ENCODE measurements around the gene CLIP4. TPM values are rescaled to one million over a fixed set of nuclear protein-coding genes. Genes with fewer than 3 reads are reported as not detected.

CLIP4 gene
- total and polyA plus RNA-seq, 10 of the 15 experiments (the other 5 are each of a cell fraction or from before 2014, with no cell fraction given): 5.5 to 34.9 (median 16.8) TPM

DNA sequence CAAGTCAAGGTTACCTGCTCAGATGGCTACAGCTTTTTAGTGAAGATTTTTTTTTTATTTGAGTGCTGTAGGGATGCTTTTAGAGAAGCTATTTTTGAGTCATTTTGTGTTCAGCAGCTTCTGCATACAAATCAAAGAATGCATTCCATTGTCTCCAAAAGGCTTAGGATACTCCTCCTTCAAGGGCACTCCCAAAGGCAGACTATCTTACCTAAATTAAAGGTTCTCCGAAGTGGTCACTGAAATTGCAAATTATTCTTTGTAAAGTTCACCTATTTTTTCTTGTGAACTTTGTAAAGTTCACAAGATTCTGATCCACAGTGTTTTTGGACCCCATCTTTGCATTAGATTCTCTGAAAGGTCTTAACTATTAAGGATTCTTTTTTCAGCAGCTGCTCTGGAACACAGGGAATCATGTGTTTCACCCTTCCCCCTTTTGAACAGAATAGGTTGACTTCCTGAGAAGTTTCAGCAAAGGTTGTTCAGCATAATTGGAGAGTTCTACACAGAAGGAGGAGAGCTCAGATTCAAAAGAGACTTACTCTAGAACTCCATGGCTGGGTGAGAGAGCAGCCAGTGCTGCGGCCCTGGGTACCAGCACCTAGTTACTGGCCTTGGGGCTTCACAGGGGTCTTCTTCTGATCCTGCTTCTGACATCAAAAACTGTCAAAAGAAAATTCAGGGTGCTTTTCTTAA lies 14.5 kb downstream of the CLIP4 start:
- FAIRE-seq (peak; percentile 56), DNase-seq (ENCODE audit: low read depth, low spot score) (no peak), ATAC-seq (peak; percentile 61)
- BruUV-seq (replicated peaks): no TSS peak
- Histone ChIP-seq H3K79me2 (ENCODE audit: control insufficient read depth, insufficient read depth, low read length) (peaks cover 2% of the 10 kb centered on the region), H3K36me3 (ENCODE audit: control insufficient read depth in 2 of 2, insufficient read depth in 2 of 2, low read length in 1 of 2) (peaks cover 0 to 18% of the 10 kb centered on the region in 2 experiments; a peak in 3 of 4 replicates), H3K9me3 (replicated peaks; ENCODE audit: control insufficient read depth, insufficient read depth, low read length) (peaks cover 1% of the 10 kb centered on the region; the same call in 1 of the 3 replicates), H2AFZ (ENCODE audit: control insufficient read depth, low read depth, low read length) (no peak overlapping the region; the same call in 1 of the 2 replicates), H4K20me1 (ENCODE audit: control insufficient read depth, insufficient read depth) (no peaks in the 10 kb centered on the region), H3K27ac (ENCODE audit: control insufficient read depth, insufficient read depth) (peak overlapping the region; percentile 73), H3K4me2 (ENCODE audit: control insufficient read depth, insufficient read depth) (peak overlapping the region; percentile 65), H3K27me3 (replicated peaks in 1 of 2; ENCODE audit: control insufficient read depth in 2 of 2, insufficient read depth in 2 of 2, low read length in 1 of 2) (no peaks in the 10 kb centered on the region), H3K4me3 (peak overlapping the region; percentile 13; the same call in 1 of the 2 replicates), H3K4me1 (ENCODE audit: control insufficient read depth, insufficient read depth, low read length) (peaks cover 10% of the 10 kb centered on the region), H3K9ac (ENCODE audit: control insufficient read depth, insufficient read depth, low read length) (peak overlapping the region; percentile 42)
- SMC1A ChIA-PET (ENCODE audit: uncharacterized antibody, unreplicated experiment): interaction anchor here (0.7 to 3.4 kb wide), 20 partner anchors 8 to 118 kb away, joined by 3 to 73 read pairs (median 4); partner anchors contain the start of gene PCARE
- in situ Hi-C loops (cut with MboI): no loop called here
- POLR2A ChIA-PET: interaction anchor here (0.5 to 2.9 kb wide), 7 partner anchors 9 to 42 kb away, joined by 3 to 21 read pairs (median 9); no protein-coding TSS in a partner anchor
- RAD21 ChIA-PET (ENCODE audit: unreplicated experiment): interaction anchor here (0.7 to 3.2 kb wide), 6 partner anchors 9 to 106 kb away, joined by 3 to 31 read pairs (median 5); partner anchors contain the start of gene CLIP4
- TF ChIP-seq, protein P1, sequence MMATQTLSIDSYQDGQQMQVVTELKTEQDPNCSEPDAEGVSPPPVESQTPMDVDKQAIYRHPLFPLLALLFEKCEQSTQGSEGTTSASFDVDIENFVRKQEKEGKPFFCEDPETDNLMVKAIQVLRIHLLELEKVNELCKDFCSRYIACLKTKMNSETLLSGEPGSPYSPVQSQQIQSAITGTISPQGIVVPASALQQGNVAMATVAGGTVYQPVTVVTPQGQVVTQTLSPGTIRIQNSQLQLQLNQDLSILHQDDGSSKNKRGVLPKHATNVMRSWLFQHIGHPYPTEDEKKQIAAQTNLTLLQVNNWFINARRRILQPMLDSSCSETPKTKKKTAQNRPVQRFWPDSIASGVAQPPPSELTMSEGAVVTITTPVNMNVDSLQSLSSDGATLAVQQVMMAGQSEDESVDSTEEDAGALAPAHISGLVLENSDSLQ (IDR thresholded peaks at IDR 0.05): no peak
- TF ChIP-seq NRF1 (conservative IDR thresholded peaks at IDR 0.05; ENCODE audit: low read depth, low read length): no peak
- TF ChIP-seq, protein P2, sequence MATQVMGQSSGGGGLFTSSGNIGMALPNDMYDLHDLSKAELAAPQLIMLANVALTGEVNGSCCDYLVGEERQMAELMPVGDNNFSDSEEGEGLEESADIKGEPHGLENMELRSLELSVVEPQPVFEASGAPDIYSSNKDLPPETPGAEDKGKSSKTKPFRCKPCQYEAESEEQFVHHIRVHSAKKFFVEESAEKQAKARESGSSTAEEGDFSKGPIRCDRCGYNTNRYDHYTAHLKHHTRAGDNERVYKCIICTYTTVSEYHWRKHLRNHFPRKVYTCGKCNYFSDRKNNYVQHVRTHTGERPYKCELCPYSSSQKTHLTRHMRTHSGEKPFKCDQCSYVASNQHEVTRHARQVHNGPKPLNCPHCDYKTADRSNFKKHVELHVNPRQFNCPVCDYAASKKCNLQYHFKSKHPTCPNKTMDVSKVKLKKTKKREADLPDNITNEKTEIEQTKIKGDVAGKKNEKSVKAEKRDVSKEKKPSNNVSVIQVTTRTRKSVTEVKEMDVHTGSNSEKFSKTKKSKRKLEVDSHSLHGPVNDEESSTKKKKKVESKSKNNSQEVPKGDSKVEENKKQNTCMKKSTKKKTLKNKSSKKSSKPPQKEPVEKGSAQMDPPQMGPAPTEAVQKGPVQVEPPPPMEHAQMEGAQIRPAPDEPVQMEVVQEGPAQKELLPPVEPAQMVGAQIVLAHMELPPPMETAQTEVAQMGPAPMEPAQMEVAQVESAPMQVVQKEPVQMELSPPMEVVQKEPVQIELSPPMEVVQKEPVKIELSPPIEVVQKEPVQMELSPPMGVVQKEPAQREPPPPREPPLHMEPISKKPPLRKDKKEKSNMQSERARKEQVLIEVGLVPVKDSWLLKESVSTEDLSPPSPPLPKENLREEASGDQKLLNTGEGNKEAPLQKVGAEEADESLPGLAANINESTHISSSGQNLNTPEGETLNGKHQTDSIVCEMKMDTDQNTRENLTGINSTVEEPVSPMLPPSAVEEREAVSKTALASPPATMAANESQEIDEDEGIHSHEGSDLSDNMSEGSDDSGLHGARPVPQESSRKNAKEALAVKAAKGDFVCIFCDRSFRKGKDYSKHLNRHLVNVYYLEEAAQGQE (IDR thresholded peaks at IDR 0.05; ENCODE audit: low read depth, low read length): no peak
- TF ChIP-seq EP300 (IDR thresholded peaks at IDR 0.05; ENCODE audit: borderline replicate concordance in 1 of 2, control insufficient read depth in 1 of 2, low read depth in 2 of 2, low read length in 2 of 2): no peak
- TF ChIP-seq PAX5 (IDR thresholded peaks at IDR 0.05; ENCODE audit: borderline replicate concordance, low read depth, low read length): no peak
- TF ChIP-seq CHD1 (IDR thresholded peaks at IDR 0.05; ENCODE audit: low read depth, low read length): no peak
- no peak for TF ChIP-seq TAF1 (IDR thresholded peaks at IDR 0.05; ENCODE audit: borderline replicate concordance, low read depth, low read length)
- CTCF ChIA-PET: interaction anchor here (0.6 to 3.1 kb wide), 7 partner anchors 11 to 310 kb away, joined by 3 to 39 read pairs (median 5); no protein-coding TSS in a partner anchor
- intact Hi-C loops (cut with micrococcal nuclease; ENCODE audit: unreplicated experiment): no loop called here
- 95% methylated on average over 2 of the region's 2 CpGs for WGBS (ENCODE audit: insufficient coverage, insufficient replicate concordance, low lambda C conversion rate, missing lambda C conversion rate)

Data from GM12878 (cell line).